H1 (cell line): ENCODE results near the gene SPEN. TPM values are rescaled to one million over a fixed set of nuclear protein-coding genes. Genes with fewer than 3 reads are reported as not detected.

ENCODE experiments used
- BCL11A ChIP-seq, 2 experiments: IDR thresholded peaks; one replicate each; pipeline ENCODE4 v1.6.1; 2011; ENCODE audit warnings: low read depth in 2 of 2, low read length in 2 of 2, mild to moderate bottlenecking in 2 of 2
- GTF2F1 ChIP-seq: IDR thresholded peaks from 2 replicates; pipeline ENCODE4 v1.6.1; 2012; ENCODE audit warnings: low read depth, low read length, improper control_type of control experiment, borderline replicate concordance
- NRF1 ChIP-seq: IDR thresholded peaks from 2 replicates; pipeline ENCODE4 v1.6.1; 2011; ENCODE audit warnings: mild to moderate bottlenecking, low read depth, low read length, improper control_type of control experiment
- RFX5 ChIP-seq: IDR thresholded peaks from 2 replicates; pipeline ENCODE4 v1.6.1; 2011; ENCODE audit warnings: low read depth, low read length, improper control_type of control experiment, borderline replicate concordance
- SP4 ChIP-seq: IDR thresholded peaks from 2 replicates; pipeline ENCODE4 v1.6.1; 2012; ENCODE audit warnings: low read length, inconsistent platforms
- SUZ12 ChIP-seq: fragments of 200-600 bp; sonication (generic); IDR thresholded peaks from 2 replicates; pipeline ENCODE4 v1.6.1; 2012; ENCODE audit warnings: mild to moderate bottlenecking, inconsistent platforms, low read length, moderate library complexity, mixed read lengths
- TAF7 ChIP-seq: optimal IDR thresholded peaks from 2 replicates; pipeline ENCODE3; 2011; ENCODE audit warnings: low read depth, mild to moderate bottlenecking, inconsistent platforms, low read length, moderate library complexity, borderline replicate concordance
- polyA plus RNA-seq, 7 experiments: library from polyadenylated mRNA; depleted of rRNA in 3 of 7; stranded (reverse) in 5 of 7; unstranded in 2 of 7; fragments of >200 nt in 5 of 7; fragments of 200-250 nt in 2 of 7; gene quantifications; 1 replicate in 5 of 7; 2 replicates in 1 of 7; 4 replicates in 1 of 7; pipeline versions ENCODE4 v1.2.1 to v1.2.3, GENCODE V29; 2011 to 2013; ENCODE audit warnings: missing spikeins in 2 of 7, mixed read lengths in 2 of 7
- total RNA-seq: library from RNA; stranded (reverse); fragmentation: NEBNext Ultra II Directional; extraction: Animal tissue kit (Norgen Biotek cat#: 25700); gene quantifications from 2 replicates; pipeline ENCODE4 v1.2.1, GENCODE V29; 2021
- TF ChIP-seq, protein P1 (sequence below): fragments of 300-600 bp; sonication (generic); IDR thresholded peaks from 2 replicates; pipeline ENCODE4 v1.7.1; 2012; ENCODE audit warnings: low read length, moderate library complexity, mild to moderate bottlenecking, inconsistent platforms; ENCODE audit not compliant: insufficient replicate concordance
- TF ChIP-seq, protein P2 (sequence below): IDR thresholded peaks from 2 replicates; pipeline ENCODE4 v1.6.1; 2012; ENCODE audit warnings: inconsistent platforms

Gene SPEN
- total and polyA plus RNA-seq, 2 of the 8 experiments (the other 6 are each of a cell fraction or from before 2014, with no cell fraction given): 12.5 to 52.1 TPM

DNA sequence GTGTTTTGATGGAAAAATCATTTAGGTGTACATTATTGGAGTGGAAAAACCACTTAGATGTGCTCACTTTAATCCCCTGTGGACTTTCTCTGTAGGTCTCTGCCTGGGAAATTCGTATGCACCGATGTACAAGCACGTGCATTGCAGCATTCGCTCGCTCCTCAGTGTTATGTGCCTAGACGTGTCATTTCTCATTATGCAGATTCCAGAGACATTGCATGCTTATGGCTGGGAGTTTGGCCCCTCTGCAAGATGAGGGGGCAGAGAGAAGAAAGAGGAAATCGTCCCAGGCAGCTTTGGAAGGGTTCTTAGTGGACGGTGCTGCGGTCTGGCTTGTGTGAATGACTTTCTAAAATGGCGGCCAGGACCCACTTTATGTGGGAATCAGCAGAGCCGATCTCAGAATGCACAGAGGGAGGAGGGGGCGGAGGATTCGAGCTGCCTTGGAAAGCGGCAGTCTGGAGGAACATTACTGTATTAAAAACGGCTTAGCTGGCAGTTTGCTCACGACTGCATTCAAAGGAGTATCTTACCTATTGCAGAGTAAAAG, 2.3 kb downstream of the SPEN start (continued):
- TF ChIP-seq, protein P1, sequence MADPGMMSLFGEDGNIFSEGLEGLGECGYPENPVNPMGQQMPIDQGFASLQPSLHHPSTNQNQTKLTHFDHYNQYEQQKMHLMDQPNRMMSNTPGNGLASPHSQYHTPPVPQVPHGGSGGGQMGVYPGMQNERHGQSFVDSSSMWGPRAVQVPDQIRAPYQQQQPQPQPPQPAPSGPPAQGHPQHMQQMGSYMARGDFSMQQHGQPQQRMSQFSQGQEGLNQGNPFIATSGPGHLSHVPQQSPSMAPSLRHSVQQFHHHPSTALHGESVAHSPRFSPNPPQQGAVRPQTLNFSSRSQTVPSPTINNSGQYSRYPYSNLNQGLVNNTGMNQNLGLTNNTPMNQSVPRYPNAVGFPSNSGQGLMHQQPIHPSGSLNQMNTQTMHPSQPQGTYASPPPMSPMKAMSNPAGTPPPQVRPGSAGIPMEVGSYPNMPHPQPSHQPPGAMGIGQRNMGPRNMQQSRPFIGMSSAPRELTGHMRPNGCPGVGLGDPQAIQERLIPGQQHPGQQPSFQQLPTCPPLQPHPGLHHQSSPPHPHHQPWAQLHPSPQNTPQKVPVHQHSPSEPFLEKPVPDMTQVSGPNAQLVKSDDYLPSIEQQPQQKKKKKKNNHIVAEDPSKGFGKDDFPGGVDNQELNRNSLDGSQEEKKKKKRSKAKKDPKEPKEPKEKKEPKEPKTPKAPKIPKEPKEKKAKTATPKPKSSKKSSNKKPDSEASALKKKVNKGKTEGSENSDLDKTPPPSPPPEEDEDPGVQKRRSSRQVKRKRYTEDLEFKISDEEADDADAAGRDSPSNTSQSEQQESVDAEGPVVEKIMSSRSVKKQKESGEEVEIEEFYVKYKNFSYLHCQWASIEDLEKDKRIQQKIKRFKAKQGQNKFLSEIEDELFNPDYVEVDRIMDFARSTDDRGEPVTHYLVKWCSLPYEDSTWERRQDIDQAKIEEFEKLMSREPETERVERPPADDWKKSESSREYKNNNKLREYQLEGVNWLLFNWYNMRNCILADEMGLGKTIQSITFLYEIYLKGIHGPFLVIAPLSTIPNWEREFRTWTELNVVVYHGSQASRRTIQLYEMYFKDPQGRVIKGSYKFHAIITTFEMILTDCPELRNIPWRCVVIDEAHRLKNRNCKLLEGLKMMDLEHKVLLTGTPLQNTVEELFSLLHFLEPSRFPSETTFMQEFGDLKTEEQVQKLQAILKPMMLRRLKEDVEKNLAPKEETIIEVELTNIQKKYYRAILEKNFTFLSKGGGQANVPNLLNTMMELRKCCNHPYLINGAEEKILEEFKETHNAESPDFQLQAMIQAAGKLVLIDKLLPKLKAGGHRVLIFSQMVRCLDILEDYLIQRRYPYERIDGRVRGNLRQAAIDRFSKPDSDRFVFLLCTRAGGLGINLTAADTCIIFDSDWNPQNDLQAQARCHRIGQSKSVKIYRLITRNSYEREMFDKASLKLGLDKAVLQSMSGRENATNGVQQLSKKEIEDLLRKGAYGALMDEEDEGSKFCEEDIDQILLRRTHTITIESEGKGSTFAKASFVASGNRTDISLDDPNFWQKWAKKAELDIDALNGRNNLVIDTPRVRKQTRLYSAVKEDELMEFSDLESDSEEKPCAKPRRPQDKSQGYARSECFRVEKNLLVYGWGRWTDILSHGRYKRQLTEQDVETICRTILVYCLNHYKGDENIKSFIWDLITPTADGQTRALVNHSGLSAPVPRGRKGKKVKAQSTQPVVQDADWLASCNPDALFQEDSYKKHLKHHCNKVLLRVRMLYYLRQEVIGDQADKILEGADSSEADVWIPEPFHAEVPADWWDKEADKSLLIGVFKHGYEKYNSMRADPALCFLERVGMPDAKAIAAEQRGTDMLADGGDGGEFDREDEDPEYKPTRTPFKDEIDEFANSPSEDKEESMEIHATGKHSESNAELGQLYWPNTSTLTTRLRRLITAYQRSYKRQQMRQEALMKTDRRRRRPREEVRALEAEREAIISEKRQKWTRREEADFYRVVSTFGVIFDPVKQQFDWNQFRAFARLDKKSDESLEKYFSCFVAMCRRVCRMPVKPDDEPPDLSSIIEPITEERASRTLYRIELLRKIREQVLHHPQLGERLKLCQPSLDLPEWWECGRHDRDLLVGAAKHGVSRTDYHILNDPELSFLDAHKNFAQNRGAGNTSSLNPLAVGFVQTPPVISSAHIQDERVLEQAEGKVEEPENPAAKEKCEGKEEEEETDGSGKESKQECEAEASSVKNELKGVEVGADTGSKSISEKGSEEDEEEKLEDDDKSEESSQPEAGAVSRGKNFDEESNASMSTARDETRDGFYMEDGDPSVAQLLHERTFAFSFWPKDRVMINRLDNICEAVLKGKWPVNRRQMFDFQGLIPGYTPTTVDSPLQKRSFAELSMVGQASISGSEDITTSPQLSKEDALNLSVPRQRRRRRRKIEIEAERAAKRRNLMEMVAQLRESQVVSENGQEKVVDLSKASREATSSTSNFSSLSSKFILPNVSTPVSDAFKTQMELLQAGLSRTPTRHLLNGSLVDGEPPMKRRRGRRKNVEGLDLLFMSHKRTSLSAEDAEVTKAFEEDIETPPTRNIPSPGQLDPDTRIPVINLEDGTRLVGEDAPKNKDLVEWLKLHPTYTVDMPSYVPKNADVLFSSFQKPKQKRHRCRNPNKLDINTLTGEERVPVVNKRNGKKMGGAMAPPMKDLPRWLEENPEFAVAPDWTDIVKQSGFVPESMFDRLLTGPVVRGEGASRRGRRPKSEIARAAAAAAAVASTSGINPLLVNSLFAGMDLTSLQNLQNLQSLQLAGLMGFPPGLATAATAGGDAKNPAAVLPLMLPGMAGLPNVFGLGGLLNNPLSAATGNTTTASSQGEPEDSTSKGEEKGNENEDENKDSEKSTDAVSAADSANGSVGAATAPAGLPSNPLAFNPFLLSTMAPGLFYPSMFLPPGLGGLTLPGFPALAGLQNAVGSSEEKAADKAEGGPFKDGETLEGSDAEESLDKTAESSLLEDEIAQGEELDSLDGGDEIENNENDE: no peak
- TF ChIP-seq SP4: no peak
- TF ChIP-seq GTF2F1: no peak
- no peak for TF ChIP-seq SUZ12
- no peak for TF ChIP-seq BCL11A (IDR thresholded peaks at IDR 0.05; ENCODE audit: low read depth in 2 of 2, low read length in 2 of 2)
- TF ChIP-seq, protein P2, sequence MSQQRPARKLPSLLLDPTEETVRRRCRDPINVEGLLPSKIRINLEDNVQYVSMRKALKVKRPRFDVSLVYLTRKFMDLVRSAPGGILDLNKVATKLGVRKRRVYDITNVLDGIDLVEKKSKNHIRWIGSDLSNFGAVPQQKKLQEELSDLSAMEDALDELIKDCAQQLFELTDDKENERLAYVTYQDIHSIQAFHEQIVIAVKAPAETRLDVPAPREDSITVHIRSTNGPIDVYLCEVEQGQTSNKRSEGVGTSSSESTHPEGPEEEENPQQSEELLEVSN: peak; percentile 75; the same call in 1 of the 2 replicates
- TF ChIP-seq TAF7: peak; percentile 38
- no peak for TF ChIP-seq NRF1
- no peak for TF ChIP-seq RFX5
